BLaER1 (cell line): ENCODE data around the gene XPA.
A peak's percentile ranks its signal among the peaks of the same experiment; 100 is the strongest.
"Not testable (repeated sequence)": the region's sequence is repeated elsewhere in the genome, so short reads cannot be mapped to it uniquely, and the experiment has no call there.

Experiments
- H3K27ac ChIP-seq: shearing (Covaris generic); formaldehyde crosslinking; 2 replicates; pipeline ENCODE4 v1.8.1; 2022
- H3K27me3 ChIP-seq: shearing (Covaris generic); formaldehyde crosslinking; 2 replicates; pipeline ENCODE4 v1.8.1; 2022
- H3K36me3 ChIP-seq: shearing (Covaris generic); formaldehyde crosslinking; 2 replicates; pipeline ENCODE4 v1.8.1; 2022
- H3K4me1 ChIP-seq: shearing (Covaris generic); formaldehyde crosslinking; 2 replicates; pipeline ENCODE4 v1.8.1; 2022
- H3K4me2 ChIP-seq: shearing (Covaris generic); formaldehyde crosslinking; 2 replicates; pipeline ENCODE4 v1.8.1; 2022
- H3K4me3 ChIP-seq: shearing (Covaris generic); formaldehyde crosslinking; 2 replicates; pipeline ENCODE4 v1.8.1; 2022
- H3K9ac ChIP-seq: shearing (Covaris generic); formaldehyde crosslinking; 2 replicates; pipeline ENCODE4 v1.8.1; 2022
- H3K9me3 ChIP-seq: shearing (Covaris generic); formaldehyde crosslinking; 2 replicates; pipeline ENCODE4 v1.8.1; 2022
- H4K20me1 ChIP-seq: shearing (Covaris generic); formaldehyde crosslinking; 2 replicates; pipeline ENCODE4 v1.8.1; 2022
- Cebpa-rat ChIP-seq: shearing (Covaris generic); IDR thresholded peaks from 2 replicates; pipeline ENCODE4 v1.8.1; 2022

Gene XPA

DNA sequence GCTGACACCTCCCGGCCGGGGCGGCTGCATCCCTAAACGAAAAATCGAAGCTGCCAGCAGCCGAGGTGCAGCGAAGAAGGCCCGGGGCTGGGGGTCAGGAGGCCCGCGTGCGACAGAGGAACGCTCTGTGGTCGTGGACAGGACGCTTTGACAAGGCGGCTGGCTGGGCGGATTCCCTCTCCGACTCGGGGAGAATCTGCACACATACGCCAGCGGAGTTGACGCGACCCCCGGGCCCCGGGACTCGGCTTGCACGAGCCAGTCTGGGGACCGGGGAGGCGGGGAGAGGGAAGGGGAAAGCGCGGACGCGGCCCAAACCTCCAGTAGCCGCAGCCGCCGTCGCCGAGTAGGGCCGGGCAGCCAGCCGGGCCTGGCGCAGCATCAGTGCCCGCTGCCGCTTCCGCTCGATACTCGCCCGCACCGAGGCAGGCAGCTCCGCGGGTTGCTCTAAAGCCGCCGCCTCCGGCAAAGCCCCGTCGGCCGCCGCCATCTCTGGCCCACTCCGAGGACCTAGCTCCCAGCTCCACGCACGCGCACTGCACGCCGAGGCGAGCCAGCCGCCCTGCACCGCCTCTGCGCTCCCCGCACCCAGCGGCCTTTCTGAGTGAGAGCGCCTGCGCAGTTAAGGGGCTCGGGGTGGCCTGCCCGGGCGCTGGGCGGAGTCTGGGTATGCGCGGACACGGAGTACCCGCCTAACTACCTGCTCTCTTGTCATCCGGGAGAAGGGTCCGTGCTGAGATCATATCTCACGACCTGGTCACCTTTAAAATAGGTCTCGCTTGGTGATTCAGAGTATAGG is at the start of gene XPA:
Gene XPA, minus strand, starts transcription at position 538 of the 799 bp plus-strand sequence. Its CDS starts 48 bp downstream, at position 490.
- no peak for TF ChIP-seq Cebpa-rat
- H3K4me1 ChIP-seq: peaks cover 32% of the 10 kb centered on the region

DNA sequence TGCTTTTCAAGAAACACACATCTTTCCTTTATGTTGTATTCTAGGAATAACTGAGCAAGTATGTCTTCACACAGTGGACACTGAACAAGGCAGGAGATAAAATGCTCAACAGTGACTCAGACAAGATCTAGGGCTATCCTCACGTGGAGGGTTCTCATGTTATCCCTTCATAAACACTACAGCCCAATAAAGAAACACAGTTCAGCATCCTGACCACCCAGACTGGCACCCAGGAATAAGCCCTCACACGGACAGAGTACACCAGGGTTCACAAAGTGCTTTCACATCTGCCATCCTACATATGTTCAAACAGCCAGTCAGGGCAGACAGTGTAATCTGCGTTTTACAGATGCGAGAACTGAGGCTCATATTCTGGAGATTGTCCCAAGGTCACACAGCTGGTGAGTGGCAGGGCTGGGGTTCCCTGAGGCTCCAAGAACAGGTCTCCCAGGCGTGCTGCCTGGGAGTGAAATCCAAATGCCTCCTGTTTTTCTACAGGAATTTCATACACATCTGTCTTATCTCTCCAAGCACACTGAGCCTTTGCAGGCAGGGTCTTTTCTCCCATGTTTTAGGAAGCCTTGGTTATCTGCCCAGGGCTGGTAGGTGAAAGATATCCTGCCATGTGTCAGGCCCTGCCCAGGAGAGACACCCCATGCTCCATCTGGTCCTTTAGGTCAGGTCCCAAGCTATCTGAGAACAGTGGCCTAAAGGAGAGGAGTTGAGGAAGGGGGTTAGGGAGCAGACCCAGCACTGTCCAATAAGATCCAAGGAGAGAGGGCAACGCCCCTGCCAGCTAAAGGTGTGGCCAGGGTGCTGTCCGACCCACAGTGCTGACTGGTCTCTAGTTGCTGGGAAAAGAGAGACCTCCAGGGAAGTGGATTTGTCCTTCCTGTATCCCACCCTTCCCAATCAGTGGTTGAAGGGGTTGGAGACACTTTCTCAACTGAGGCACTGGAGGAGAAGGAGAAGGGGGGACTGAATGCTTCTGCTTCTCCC is 47.9 kb upstream of the XPA start:
- Histone ChIP-seq H4K20me1 (no peaks in the 10 kb centered on the region), H3K4me2 (no peak overlapping the region), H3K9me3 (peaks cover 22% of the 10 kb centered on the region), H3K4me3 (no peak overlapping the region), H3K27me3 (no peaks in the 10 kb centered on the region; the same call in 1 of the 2 replicates), H3K4me1 (0 out of 2 replicates have a peak, but pooled peaks cover 8% of the 10 kb centered on the region), H3K9ac (no peak overlapping the region), H3K27ac (no peak overlapping the region), H3K36me3 (no peaks in the 10 kb centered on the region)
- no peak for TF ChIP-seq Cebpa-rat

More for the DNA sequence above, at the start of gene XPA:
- H4K20me1 ChIP-seq: peaks cover 32% of the 10 kb centered on the region
- H3K4me2 ChIP-seq: peak within 1 kb of the TSS; percentile 85
- peak within 1 kb of the TSS; percentile 89 for H3K27ac ChIP-seq
- H3K9me3 ChIP-seq: no peaks in the 10 kb centered on the region
- H3K4me3 ChIP-seq: peak within 1 kb of the TSS; percentile 82
- peak within 1 kb of the TSS; percentile 90 for H3K9ac ChIP-seq
- H3K36me3 ChIP-seq: peaks cover 4% of the 10 kb centered on the region
- H3K27me3 ChIP-seq: no peaks in the 10 kb centered on the region

DNA sequence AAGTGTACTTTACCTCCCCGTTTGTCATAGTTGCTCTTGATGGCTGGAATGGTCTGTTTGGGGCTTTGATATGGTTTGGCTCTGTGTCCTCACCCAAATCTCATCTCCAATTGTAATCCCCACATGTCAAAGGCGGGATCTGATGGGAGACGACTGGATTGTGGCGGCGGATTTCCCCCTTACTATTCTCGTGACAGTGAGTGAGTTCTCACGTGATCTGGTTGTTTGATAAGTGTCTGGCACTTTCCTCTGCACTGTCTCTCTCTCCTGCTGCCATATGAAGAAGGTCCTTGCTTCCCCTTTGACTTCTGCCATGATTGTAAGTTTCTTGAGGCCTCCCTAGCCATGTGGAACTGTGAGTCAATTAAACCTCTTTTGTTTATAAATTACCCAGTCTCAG is 46.9 kb upstream of the XPA start:
- not testable (repeated sequence) for H3K4me3 ChIP-seq, H3K27ac ChIP-seq, H3K9ac ChIP-seq, H3K27me3 ChIP-seq, H4K20me1 ChIP-seq, H3K36me3 ChIP-seq, H3K4me2 ChIP-seq, H3K4me1 ChIP-seq
- peaks cover 22% of the 10 kb centered on the region for H3K9me3 ChIP-seq

DNA sequence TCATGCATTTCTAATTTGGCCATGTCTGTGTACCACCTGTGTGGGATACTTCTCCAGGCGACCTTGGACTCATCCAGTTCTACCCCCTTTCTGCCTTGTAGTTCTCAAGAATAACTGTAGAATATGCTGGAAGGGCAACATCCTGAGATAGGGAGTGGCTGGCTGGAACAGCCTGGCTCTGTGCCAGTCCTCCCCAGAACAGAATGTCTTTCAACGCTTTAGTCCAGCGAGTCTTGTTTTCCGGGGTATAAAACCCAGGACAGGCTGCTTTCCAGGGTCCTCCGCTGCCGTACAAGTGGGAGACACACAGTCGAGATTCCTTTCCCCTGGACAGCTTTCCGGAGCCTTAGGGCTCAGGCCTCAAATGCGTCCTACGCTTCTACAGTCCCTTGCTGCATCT is 45.4 kb upstream of the XPA start:
- Histone ChIP-seq H3K4me3 (no peak overlapping the region), H3K9me3 (peaks cover 22% of the 10 kb centered on the region), H3K9ac (no peak overlapping the region), H3K36me3 (no peaks in the 10 kb centered on the region), H3K4me1 (0 out of 2 replicates have a peak, but pooled peaks cover 8% of the 10 kb centered on the region), H3K4me2 (no peak overlapping the region), H3K27me3 (no peaks in the 10 kb centered on the region; the same call in 1 of the 2 replicates), H4K20me1 (no peaks in the 10 kb centered on the region), H3K27ac (no peak overlapping the region)
- TF ChIP-seq Cebpa-rat: no peak

DNA sequence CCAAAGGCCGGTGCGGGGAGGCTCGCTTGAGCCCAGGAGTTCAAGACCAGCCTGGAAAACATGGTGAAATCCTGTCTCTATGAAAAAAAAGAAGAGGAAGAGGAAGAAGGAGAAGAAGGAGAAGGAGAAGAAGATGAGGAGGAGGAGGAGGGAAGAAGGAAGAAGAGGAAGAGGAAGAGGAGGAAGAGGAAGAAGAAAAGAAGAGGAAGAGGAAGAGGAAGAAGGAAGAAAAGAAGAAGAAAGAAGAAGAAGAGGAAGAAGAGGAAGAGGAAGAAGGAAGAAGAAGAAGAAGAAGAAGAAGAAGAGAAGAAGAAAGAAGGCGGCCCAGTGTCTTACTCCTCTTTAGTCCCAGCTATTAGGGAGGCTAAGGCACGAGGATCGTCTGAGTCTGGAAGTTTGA is 44.8 kb upstream of the XPA start:
- no peaks in the 10 kb centered on the region; the same call in 1 of the 2 replicates for H3K27me3 ChIP-seq
- no peaks in the 10 kb centered on the region for H4K20me1 ChIP-seq
- H3K4me2 ChIP-seq: no peak overlapping the region
- no peak overlapping the region for H3K27ac ChIP-seq
- H3K4me3 ChIP-seq: no peak overlapping the region
- H3K9me3 ChIP-seq: peaks cover 22% of the 10 kb centered on the region
- no peaks in the 10 kb centered on the region for H3K36me3 ChIP-seq
- TF ChIP-seq Cebpa-rat: no peak
- H3K9ac ChIP-seq: no peak overlapping the region
- 0 out of 2 replicates have a peak, but pooled peaks cover 8% of the 10 kb centered on the region for H3K4me1 ChIP-seq

DNA sequence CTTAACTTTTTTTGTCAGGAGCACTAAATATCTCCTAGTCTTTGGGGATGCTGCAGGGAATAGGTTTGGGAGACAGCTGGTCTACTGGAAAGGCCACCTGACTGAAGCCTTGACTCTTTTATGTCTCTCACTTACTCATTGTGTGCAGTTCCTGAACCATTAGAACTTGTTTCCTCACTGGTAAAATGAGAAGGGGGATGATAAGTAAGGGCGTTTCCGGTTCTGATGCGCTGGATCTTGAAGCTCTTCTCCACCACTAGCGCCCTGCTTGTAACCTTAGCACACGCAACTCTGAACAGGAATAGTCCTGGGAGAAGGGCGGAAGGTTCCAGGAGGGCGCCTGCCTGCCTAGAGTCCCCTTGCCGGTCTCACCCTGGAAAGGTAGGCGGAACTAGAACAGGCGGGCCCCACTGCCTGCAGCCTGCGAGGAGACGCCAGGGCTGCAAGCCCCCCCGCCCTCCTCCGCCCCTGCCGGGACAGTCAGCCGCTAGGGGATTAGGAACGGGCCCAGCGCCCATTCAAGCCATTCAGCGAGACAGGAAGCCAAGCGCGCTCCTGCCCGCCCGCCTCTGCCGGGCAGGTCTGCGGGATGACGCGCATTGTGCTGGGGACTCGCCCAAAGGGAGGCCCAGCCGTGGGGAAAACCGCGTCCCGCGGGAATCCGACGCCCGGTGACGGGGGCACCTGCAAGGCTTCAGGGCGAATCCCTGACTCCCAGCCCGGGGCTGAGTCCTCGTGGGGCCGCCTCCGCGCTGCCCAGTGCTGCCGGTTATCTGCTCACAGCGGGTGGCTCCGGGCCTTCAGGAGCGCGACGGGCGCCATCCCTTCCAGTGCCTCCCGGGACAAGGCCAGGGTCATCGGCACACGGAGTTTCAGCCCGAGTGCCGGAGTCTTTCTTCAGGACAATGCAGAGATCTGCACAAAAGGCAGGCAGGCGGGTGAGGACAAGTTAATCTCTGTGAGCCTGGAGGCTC is 44.0 kb upstream of the XPA start:
- Histone ChIP-seq H3K27ac (no peak overlapping the region), H3K27me3 (no peaks in the 10 kb centered on the region; the same call in 1 of the 2 replicates), H3K4me2 (no peak overlapping the region), H4K20me1 (no peaks in the 10 kb centered on the region), H3K36me3 (no peaks in the 10 kb centered on the region), H3K9ac (no peak overlapping the region), H3K4me3 (0 out of 2 replicates have a peak overlapping the region, but pooled peaks have one; percentile 14), H3K4me1 (0 out of 2 replicates have a peak, but pooled peaks cover 8% of the 10 kb centered on the region), H3K9me3 (peaks cover 22% of the 10 kb centered on the region)
- TF ChIP-seq Cebpa-rat: no peak

DNA sequence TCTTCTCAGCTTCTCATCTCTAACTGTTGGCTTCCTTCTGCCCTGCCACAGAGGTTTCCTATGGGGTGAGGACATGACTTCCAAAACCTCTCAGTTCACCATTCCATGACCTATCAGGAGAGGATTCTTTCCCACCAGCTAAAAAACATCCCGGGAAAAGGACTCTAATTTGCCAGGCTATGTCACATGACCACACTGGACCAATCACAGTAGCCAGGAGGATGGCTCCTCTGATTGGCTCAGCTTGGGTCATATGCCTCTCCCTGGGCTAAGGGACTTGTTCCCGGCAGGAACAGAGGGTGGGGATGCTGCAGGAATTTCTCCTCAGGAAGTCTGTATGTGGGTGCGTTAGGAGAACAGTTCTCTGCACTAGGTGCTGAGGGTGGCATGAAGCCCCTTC is 40.3 kb upstream of the XPA start:
- no peaks in the 10 kb centered on the region for H4K20me1 ChIP-seq
- H3K4me1 ChIP-seq: 0 out of 2 replicates have a peak, but pooled peaks cover 8% of the 10 kb centered on the region
- TF ChIP-seq Cebpa-rat: no peak
- no peak overlapping the region for H3K4me2 ChIP-seq
- H3K4me3 ChIP-seq: no peak overlapping the region
- H3K9ac ChIP-seq: no peak overlapping the region
- no peaks in the 10 kb centered on the region; the same call in 1 of the 2 replicates for H3K27me3 ChIP-seq
- H3K36me3 ChIP-seq: no peaks in the 10 kb centered on the region
- peaks cover 17% of the 10 kb centered on the region for H3K9me3 ChIP-seq
- no peak overlapping the region for H3K27ac ChIP-seq

DNA sequence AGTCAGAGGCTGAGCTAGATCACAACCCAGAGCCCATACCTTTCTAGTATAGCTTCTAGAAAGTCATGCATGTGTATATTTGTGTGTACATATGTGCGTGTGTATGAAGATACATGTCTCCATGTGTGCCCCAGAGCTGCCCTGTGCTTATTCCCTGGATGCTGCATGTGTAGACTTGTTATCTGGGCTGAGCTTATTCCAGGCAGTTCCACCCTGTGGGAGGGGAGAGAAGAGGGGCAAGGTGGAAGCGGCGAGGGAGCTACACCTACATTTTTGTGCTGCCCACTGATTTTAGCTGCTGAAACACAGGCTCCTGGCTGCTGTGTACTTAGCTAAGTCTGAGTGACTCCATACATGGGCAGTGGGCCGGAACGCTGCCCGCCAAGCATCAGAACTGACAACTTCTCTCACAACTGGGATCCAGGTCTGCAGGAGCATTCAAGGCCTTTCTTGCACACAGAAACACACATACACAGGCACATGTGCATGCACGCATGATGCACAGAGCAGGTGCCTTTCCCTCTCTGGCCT is 38.0 kb upstream of the XPA start:
- TF ChIP-seq Cebpa-rat: no peak
- H3K4me2 ChIP-seq: no peak overlapping the region
- no peaks in the 10 kb centered on the region for H3K36me3 ChIP-seq
- no peak overlapping the region for H3K27ac ChIP-seq
- H3K4me1 ChIP-seq: no peaks in the 10 kb centered on the region
- no peaks in the 10 kb centered on the region for H3K9me3 ChIP-seq
- no peak overlapping the region for H3K4me3 ChIP-seq
- H3K27me3 ChIP-seq: no peaks in the 10 kb centered on the region
- H3K9ac ChIP-seq: no peak overlapping the region
- no peaks in the 10 kb centered on the region for H4K20me1 ChIP-seq
